GM18951 (cell line): ENCODE data around the gene GID4.
A peak's percentile ranks its signal among the peaks of the same experiment; 100 is the strongest.

Experiments
- POLR2A ChIP-seq: IDR thresholded peaks from 4 replicates; pipeline ENCODE4 v1.6.1; 2011; ENCODE audit warnings: mild to moderate bottlenecking; ENCODE audit not compliant: insufficient read length, insufficient read depth; ENCODE audit errors: extremely low read depth
- in situ Hi-C: fragments of 300-500 bp; cut with MboI; formaldehyde crosslinking; loops from one replicate; pipeline ENCODE4 v1.12.0; 2022; ENCODE audit warnings: low sequenced_read_pairs, mixed read lengths, inconsistent platforms; ENCODE audit not compliant: unreplicated experiment

The GID4 gene

GRCh38 chr17:18071751-18072150 lies 32.5 kb downstream of the GID4 start:
- in situ Hi-C loops, result no loop called here
- TF ChIP-seq POLR2A, result no peak

GRCh38 chr17:18074566-18075272 lies 35.5 kb downstream of the GID4 start:
- no peak for TF ChIP-seq POLR2A
- in situ Hi-C loops, result no loop called here

GRCh38 chr17:18076936-18077335 lies 37.7 kb downstream of the GID4 start:
- TF ChIP-seq POLR2A, result no peak
- in situ Hi-C loops, result no loop called here

DNA sequence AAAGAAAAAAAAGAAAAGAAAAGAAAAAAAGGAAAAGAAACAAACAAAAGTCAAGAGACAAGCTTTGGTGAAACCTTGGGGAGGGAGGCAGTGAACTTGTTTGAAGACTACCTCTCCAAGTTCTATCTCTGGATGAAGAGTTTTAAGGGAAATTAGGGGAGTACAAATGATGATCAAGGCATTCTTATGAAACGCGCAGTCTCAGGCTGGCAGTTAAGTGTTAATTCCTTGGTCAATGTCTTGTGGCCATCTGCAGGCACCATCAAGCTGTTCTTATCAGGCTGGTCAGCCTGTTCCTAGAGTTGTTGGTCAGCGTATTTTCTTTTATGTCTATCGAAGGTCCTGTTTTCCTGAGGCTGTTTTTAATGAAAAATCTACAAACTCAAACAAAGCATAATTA lies 40.3 kb downstream of the GID4 start:
- no peak for TF ChIP-seq POLR2A
- in situ Hi-C loops, result no loop called here

DNA sequence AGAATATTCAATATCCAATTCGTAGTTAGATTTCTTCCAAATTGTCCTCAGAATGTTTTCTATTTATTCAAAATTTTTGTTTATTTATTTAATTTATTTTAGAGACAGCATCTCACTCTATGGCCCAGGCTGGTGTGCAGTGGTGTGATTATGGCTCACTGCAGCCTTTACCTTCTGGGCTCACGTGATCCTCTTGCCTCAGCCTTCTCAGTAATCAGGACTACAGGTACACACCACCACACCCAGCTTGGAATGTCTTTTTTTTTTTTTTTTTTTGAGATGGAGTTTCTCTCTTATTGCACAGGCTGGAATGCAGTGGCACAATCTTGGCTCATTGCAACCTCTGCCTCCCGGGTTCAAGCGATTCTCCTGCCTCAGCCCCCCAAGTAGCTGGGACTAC lies 45.0 kb downstream of the GID4 start:
- in situ Hi-C loops, result no loop called here
- TF ChIP-seq POLR2A, result no peak

GRCh38 chr17:18087610-18088491 lies 48.6 kb downstream of the GID4 start, which contains the start of gene DRG2:
Gene DRG2 (plus strand): TSS chr17:18087948. CDS start chr17:18088024, 76 bp downstream.
- TF ChIP-seq POLR2A, result peak; percentile 83
- in situ Hi-C loops, result no loop called here

- TF ChIP-seq POLR2A, result no peak
- in situ Hi-C loops, result no loop called here
These were observed 50.4 kb downstream of the GID4 start for GRCh38 chr17:18089613-18090012.

- in situ Hi-C loops, result no loop called here
- no peak for TF ChIP-seq POLR2A
These were observed 54.6 kb downstream of the GID4 start for GRCh38 chr17:18093616-18094408.

- in situ Hi-C loops, result no loop called here
- TF ChIP-seq POLR2A, result no peak
These were observed 55.2 kb downstream of the GID4 start for GRCh38 chr17:18094409-18094807.

DNA sequence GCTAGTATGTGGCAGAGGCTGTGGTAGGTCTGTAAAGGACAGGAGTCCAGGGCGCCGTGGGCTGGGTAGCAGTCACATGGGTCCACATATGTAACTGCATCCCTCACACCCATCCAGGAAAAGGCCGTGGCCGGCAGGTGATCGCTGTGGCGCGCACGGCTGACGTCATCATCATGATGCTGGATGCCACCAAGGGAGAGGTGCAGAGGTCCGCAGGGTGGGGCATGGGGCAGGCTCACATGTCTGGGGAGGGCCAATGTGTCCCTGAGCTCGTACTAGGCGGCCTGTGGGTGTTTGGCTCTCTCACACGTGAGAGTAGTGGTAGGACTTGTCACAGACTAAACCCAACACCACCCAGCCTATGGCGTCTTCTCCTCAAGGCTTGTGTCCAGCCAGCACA lies 60.3 kb downstream of the GID4 start:
- no peak for TF ChIP-seq POLR2A
- in situ Hi-C loops, result no loop called here

DNA sequence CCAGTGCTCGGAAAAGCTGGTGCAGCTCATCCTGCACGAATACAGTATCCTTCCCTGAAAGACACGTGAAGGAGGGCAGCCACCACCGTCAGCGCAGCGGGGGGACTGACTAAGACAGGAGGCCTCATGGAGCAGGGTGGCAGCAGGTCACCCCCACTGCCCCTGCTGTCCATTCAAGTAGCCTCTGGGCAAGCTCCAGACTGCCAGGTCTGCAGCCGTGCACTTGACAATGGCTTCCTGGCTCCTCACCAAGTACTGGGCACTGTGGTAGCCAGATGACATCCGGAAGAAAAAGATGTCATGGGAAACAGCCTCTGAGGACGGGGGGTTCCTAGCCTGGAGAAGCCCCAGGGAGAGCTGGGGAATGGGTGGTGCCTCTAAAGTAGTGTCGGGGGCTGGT lies 61.4 kb downstream of the GID4 start:
- in situ Hi-C loops, result no loop called here
- TF ChIP-seq POLR2A, result no peak

- in situ Hi-C loops, result no loop called here
- no peak for TF ChIP-seq POLR2A
These were observed 62.6 kb downstream of the GID4 start for GRCh38 chr17:18101828-18102227.

GRCh38 chr17:18102640-18103039 lies 63.4 kb downstream of the GID4 start:
- in situ Hi-C loops, result no loop called here
- no peak for TF ChIP-seq POLR2A
